Hepatocyte (in vitro differentiated cells): ENCODE data around the gene MAPK14. TPM values are rescaled to one million over a fixed set of nuclear protein-coding genes. Genes with fewer than 3 reads are reported as not detected.

Experiments
- DNase-seq: peaks from one replicate; pipeline ENCODE4 v3.0.0-alpha.2; 2016; ENCODE audit warnings: low spot score
- H2AFZ ChIP-seq: fragments of 200-600 bp; sonication (generic); 2 replicates; pipeline ENCODE4 v1.6.0; 2016; ENCODE audit warnings: antibody characterized with exemption, mild to moderate bottlenecking
- H3K27ac ChIP-seq: fragments of 200-600 bp; sonication (generic); 2 replicates; pipeline ENCODE4 v1.5.1; 2016; ENCODE audit warnings: mild to moderate bottlenecking
- H3K27me3 ChIP-seq: fragments of 200-600 bp; sonication (generic); 2 replicates; pipeline ENCODE4 v1.6.1; 2016
- H3K36me3 ChIP-seq: fragments of 200-600 bp; sonication (generic); replicated peaks from 2 replicates; pipeline ENCODE4 v1.5.1; 2016; ENCODE audit warnings: low read depth; ENCODE audit not compliant: insufficient read depth
- H3K4me1 ChIP-seq: fragments of 200-600 bp; sonication (generic); 2 replicates; pipeline ENCODE4 v1.5.1; 2016; ENCODE audit warnings: mild to moderate bottlenecking, moderate library complexity; ENCODE audit not compliant: insufficient read depth
- H3K4me2 ChIP-seq: fragments of 200-600 bp; sonication (generic); 2 replicates; pipeline ENCODE4 v1.6.0; 2016
- H3K4me3 ChIP-seq: fragments of 200-600 bp; sonication (generic); 2 replicates; pipeline ENCODE4 v1.5.1; 2016; ENCODE audit warnings: mild to moderate bottlenecking
- H3K79me2 ChIP-seq: fragments of 200-600 bp; sonication (generic); 2 replicates; pipeline ENCODE4 v1.6.0; 2017; ENCODE audit warnings: mild to moderate bottlenecking
- H3K9me2 ChIP-seq: fragments of 200-600 bp; sonication (generic); replicated peaks from 2 replicates; pipeline ENCODE4 v1.6.0; 2017; ENCODE audit warnings: mild to moderate bottlenecking; ENCODE audit not compliant: insufficient read depth
- H3K9me3 ChIP-seq: fragments of 200-600 bp; sonication (generic); 2 replicates; pipeline ENCODE4 v1.5.1; 2016; ENCODE audit warnings: low read depth, mild to moderate bottlenecking
- H4K20me1 ChIP-seq: fragments of 200-600 bp; sonication (generic); 2 replicates; pipeline ENCODE4 v1.6.0; 2016; ENCODE audit warnings: mild to moderate bottlenecking; ENCODE audit not compliant: insufficient read depth, poor library complexity, severe bottlenecking
- EZH2 ChIP-seq: fragments of 200-600 bp; sonication (generic); IDR thresholded peaks from 2 replicates; pipeline ENCODE4 v1.6.1; 2016; ENCODE audit warnings: antibody characterized with exemption, mild to moderate bottlenecking, borderline replicate concordance
- EZH2phosphoT487 ChIP-seq: fragments of 200-600 bp; sonication (generic); IDR thresholded peaks from one replicate; pipeline ENCODE4 v1.6.1; 2018; ENCODE audit warnings: antibody characterized with exemption, mild to moderate bottlenecking, low read depth, moderate library complexity; ENCODE audit not compliant: unreplicated experiment, severe bottlenecking
- WGBS: methylation state at CpG from one replicate; pipeline ENCODE4 v1.1.6; 2016; ENCODE audit warnings: low lambda C conversion rate; ENCODE audit errors: missing lambda C conversion rate; 5-methylcytosine and 5-hydroxymethylcytosine counted together
- polyA plus RNA-seq: library from polyadenylated mRNA; unstranded; fragments of >200 nt; fragmentation: Nextera tagmentation; extraction: Ambion mirVana; gene quantifications from 2 replicates; pipeline ENCODE4 v1.2.1, GENCODE V29; 2016
- total RNA-seq: library from RNA; depleted of rRNA; stranded (reverse); fragments of >200 nt; gene quantifications from 2 replicates; pipeline ENCODE4 v1.2.3, GENCODE V29; 2014
- TF ChIP-seq, protein P1 (sequence below): fragments of 200-600 bp; sonication (generic); IDR thresholded peaks from 2 replicates; pipeline ENCODE4 v1.5.1; 2016; ENCODE audit warnings: antibody characterized with exemption, mild to moderate bottlenecking; ENCODE audit not compliant: poor library complexity

The MAPK14 gene
- total and polyA plus RNA-seq, 2 experiments from 2014 or later: 46.8 to 86.5 TPM

DNA sequence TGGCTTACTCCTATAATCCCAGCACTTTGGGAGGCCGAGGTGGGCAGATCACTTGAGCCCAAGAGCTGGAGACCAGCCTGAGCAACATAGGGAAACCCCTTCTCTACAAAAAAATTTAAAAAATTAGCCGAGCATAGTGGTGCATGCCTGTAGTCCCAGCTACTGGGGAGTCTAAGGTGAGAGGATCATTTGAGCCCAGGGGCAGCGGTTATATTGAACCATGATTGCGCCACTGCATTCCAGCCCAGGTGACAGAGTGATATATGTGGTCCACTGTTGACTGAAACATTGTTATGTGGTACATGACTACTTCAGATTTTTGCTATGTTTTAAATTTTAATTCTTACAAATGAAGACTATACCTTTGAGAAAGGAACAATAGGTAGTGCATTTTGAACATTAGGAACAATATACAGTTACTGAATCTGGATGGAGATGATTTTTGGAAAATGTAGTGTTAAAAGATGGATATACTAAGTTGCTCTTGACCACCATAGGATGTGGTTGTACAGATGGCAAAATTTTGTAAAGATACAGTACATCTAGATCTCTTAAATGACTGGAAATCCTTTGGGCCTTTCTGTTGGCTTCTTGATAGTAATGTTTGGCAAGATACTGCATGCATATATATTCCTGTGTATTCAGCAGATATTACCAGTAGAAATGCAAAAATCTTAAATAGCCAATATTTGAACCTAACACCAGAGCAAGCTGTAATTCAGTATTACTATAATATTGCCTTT, 35.9 kb downstream of the MAPK14 start:
- no peak overlapping the region for H2AFZ ChIP-seq
- no peak overlapping the region for H3K4me2 ChIP-seq
- no peak overlapping the region for H3K4me3 ChIP-seq
- no peaks in the 10 kb centered on the region for H3K9me2 ChIP-seq
- peaks cover 52% of the 10 kb centered on the region for H3K4me1 ChIP-seq
- H3K79me2 ChIP-seq: peaks cover 92% of the 10 kb centered on the region
- no peaks in the 10 kb centered on the region for H3K36me3 ChIP-seq
- no peak for DNase-seq
- H3K27ac ChIP-seq: no peak overlapping the region
- H3K9me3 ChIP-seq: no peaks in the 10 kb centered on the region
- H3K27me3 ChIP-seq: no peaks in the 10 kb centered on the region
- 83% methylated on average over 4 of the region's 4 CpGs for WGBS
- peaks cover 10% of the 10 kb centered on the region for H4K20me1 ChIP-seq
- TF ChIP-seq EZH2 (no peak), EZH2phosphoT487 (no peak)
- TF ChIP-seq, protein P1, sequence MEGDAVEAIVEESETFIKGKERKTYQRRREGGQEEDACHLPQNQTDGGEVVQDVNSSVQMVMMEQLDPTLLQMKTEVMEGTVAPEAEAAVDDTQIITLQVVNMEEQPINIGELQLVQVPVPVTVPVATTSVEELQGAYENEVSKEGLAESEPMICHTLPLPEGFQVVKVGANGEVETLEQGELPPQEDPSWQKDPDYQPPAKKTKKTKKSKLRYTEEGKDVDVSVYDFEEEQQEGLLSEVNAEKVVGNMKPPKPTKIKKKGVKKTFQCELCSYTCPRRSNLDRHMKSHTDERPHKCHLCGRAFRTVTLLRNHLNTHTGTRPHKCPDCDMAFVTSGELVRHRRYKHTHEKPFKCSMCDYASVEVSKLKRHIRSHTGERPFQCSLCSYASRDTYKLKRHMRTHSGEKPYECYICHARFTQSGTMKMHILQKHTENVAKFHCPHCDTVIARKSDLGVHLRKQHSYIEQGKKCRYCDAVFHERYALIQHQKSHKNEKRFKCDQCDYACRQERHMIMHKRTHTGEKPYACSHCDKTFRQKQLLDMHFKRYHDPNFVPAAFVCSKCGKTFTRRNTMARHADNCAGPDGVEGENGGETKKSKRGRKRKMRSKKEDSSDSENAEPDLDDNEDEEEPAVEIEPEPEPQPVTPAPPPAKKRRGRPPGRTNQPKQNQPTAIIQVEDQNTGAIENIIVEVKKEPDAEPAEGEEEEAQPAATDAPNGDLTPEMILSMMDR: no peak

DNA sequence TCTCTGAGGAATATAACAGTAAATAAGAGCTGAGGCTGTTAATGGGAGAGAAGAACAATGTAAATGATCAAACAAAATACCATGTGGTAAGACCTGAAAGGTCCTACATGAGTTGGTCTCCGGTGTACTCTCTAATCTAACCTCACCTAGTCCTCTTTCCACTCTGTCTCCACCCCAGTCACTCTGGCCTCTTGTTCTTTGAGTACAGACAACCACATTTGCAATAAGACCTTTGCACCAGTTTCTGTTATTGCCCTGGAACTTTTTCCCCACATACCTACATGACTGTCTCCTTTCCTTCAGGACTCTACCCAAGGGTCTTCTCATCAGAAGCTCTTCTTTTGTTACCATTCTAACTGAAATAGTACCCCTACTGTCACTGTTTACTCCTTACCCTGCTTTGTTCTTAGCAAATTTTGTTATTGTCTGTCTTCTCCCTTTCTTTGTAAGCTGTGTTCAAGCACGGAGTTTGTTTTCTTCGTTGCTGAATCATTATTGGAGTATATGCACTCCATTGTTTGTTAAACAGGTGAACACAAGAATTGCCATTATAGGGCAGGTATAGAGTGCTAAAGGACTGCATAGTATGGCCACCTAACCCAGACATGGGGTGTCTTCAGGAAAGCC, 37.3 kb downstream of the MAPK14 start:
- Histone ChIP-seq H3K4me1 (peaks cover 57% of the 10 kb centered on the region), H3K9me2 (no peaks in the 10 kb centered on the region), H2AFZ (no peak overlapping the region), H3K36me3 (no peaks in the 10 kb centered on the region), H3K27me3 (no peaks in the 10 kb centered on the region), H4K20me1 (peaks cover 18% of the 10 kb centered on the region), H3K4me2 (peak overlapping the region; percentile 57), H3K4me3 (no peak overlapping the region), H3K27ac (peak overlapping the region; percentile 91), H3K9me3 (no peaks in the 10 kb centered on the region), H3K79me2 (peaks cover 92% of the 10 kb centered on the region)
- DNase-seq: peak; percentile 63
- TF ChIP-seq EZH2phosphoT487: no peak
- WGBS: 62% methylated on average over 3 of the region's 3 CpGs

DNA sequence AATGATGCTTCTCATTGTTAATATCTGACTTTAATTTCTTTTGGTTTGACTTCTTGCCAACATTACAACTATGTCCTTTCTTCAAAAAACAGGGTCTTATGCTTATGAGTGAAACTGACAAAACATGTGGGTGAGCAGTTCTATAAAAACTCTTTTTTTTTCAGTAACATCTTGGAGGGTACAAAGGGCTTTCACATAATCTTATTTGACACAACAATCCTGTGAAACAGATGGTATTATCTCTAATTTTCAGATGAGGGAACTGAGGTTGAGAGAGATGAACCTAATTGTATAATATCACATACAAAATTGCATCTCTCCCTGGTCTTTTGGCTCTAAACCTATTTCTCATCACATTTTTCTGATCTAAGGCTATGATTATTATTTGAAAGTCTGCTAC, 38.3 kb downstream of the MAPK14 start:
- no peaks in the 10 kb centered on the region for H3K27me3 ChIP-seq
- H2AFZ ChIP-seq: no peak overlapping the region
- H4K20me1 ChIP-seq: peaks cover 22% of the 10 kb centered on the region
- peaks cover 94% of the 10 kb centered on the region for H3K79me2 ChIP-seq
- no peaks in the 10 kb centered on the region for H3K9me2 ChIP-seq
- peaks cover 57% of the 10 kb centered on the region for H3K4me1 ChIP-seq
- H3K27ac ChIP-seq: peak overlapping the region; percentile 91
- H3K4me2 ChIP-seq: peak overlapping the region; percentile 57
- DNase-seq: no peak
- TF ChIP-seq EZH2 (no peak), EZH2phosphoT487 (no peak)
- TF ChIP-seq, protein P1: no peak
- no peaks in the 10 kb centered on the region for H3K9me3 ChIP-seq
- no peak overlapping the region for H3K4me3 ChIP-seq
- H3K36me3 ChIP-seq: no peaks in the 10 kb centered on the region

DNA sequence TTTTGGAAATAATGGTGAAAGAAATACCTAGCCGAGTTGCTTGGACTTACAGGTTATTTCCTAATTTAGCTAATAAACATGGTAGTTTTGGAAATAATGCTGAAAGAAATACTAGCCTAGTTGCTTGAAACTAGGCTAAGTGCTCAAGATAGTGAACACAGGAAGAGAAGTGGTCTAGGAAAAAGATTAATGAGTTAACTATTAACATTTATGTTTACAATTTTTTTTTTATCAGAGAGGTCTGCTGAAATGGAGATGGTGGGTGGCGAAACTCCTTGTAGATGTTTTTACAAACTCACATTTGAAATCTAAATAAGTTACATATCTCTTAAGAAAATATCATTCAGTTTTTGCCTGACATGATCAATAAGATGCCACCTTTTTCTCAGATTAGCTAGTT, 39.2 kb downstream of the MAPK14 start:
- Histone ChIP-seq H3K36me3 (no peaks in the 10 kb centered on the region), H3K4me2 (peak overlapping the region; percentile 10), H3K27me3 (no peaks in the 10 kb centered on the region), H2AFZ (no peak overlapping the region), H4K20me1 (peaks cover 22% of the 10 kb centered on the region), H3K4me3 (no peak overlapping the region), H3K9me3 (no peaks in the 10 kb centered on the region), H3K79me2 (peaks cover 94% of the 10 kb centered on the region), H3K4me1 (peaks cover 57% of the 10 kb centered on the region), H3K9me2 (no peaks in the 10 kb centered on the region), H3K27ac (peak overlapping the region; percentile 91)
- WGBS: 70% methylated on average over 2 of the region's 2 CpGs
- DNase-seq: no peak
- TF ChIP-seq EZH2phosphoT487: no peak
- TF ChIP-seq EZH2: no peak
- TF ChIP-seq, protein P1: no peak
